ENCODE measurements around the gene SCN8A. TPM values are rescaled to one million over a fixed set of nuclear protein-coding genes. Genes with fewer than 3 reads are reported as not detected.

Gene SCN8A
- polyA plus RNA-seq, 1 experiment, result 19.6 TPM

- POLR2A ChIA-PET, result no interaction called here
- peaks cover 42% of the 10 kb centered on the region for H3K27me3 ChIP-seq (ENCODE audit: control insufficient read depth, insufficient read depth, low read length)
- CTCF ChIA-PET, result interaction anchor here (2.3 to 2.4 kb wide), 2 partner anchors 13 to 39 kb away, joined by 9 to 14 read pairs; no protein-coding TSS in a partner anchor
- H3K36me3 ChIP-seq (ENCODE audit: control insufficient read depth, insufficient read depth, low read length), result no peaks in the 10 kb centered on the region
- DNase-seq (ENCODE audit: low read depth), result no peak
- no peak overlapping the region for H3K4me3 ChIP-seq (ENCODE audit: low read depth, low read length)
- no peak for TF ChIP-seq CTCF (IDR thresholded peaks at IDR 0.05; ENCODE audit: insufficient read depth, low read depth, low read length)
Measured at GRCh38 chr12:51836827-51837173, 245.8 kb downstream of the SCN8A start.

- ChIA-PET CTCF (interaction anchor here (0.6 to 2.4 kb wide), 3 partner anchors 13 to 58 kb away, joined by 3 to 14 read pairs (median 9); no protein-coding TSS in a partner anchor), POLR2A (no interaction called here)
- no peak for DNase-seq (ENCODE audit: low read depth)
- TF ChIP-seq CTCF (IDR thresholded peaks at IDR 0.05; ENCODE audit: insufficient read depth, low read depth, low read length), result no peak
- no peak overlapping the region for H3K4me3 ChIP-seq (ENCODE audit: low read depth, low read length)
- peaks cover 47% of the 10 kb centered on the region for H3K27me3 ChIP-seq (ENCODE audit: control insufficient read depth, insufficient read depth, low read length)
- H3K36me3 ChIP-seq (ENCODE audit: control insufficient read depth, insufficient read depth, low read length), result no peaks in the 10 kb centered on the region
Measured at GRCh38 chr12:51837286-51837685, 246.3 kb downstream of the SCN8A start.

DNA sequence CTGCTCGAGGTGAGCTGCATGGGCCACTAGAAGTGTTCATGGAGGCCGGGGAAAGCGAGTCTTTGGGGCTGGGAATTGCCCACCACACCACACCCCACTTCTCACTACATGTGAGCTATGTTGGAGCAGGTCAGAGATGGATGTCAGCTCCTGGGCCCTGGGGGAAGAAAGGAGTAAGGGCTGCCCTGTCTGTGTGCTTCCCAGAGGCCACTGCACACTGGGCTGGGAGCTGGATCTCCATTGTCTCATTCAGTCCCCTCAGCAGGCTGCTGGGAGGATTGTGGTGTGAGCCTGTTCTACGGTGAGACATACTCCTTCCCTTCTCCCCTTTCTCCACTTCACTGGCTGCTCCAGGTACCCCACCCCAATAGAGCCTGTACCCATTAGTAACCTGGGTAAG lies 247.0 kb downstream of the SCN8A start:
- no peak for DNase-seq (ENCODE audit: low read depth)

GRCh38 chr12:51838762-51839161 lies 247.7 kb downstream of the SCN8A start:
- ChIA-PET CTCF (interaction anchor here (0.5 to 2.4 kb wide), 4 partner anchors 15 to 418 kb away, joined by 3 to 9 read pairs (median 6); no protein-coding TSS in a partner anchor), POLR2A (no interaction called here)
- Histone ChIP-seq H3K36me3 (ENCODE audit: control insufficient read depth, insufficient read depth, low read length) (no peaks in the 10 kb centered on the region), H3K27me3 (ENCODE audit: control insufficient read depth, insufficient read depth, low read length) (peaks cover 45% of the 10 kb centered on the region), H3K4me3 (ENCODE audit: low read depth, low read length) (no peak overlapping the region)
- DNase-seq (ENCODE audit: low read depth), result no peak
- no peak for TF ChIP-seq CTCF (IDR thresholded peaks at IDR 0.05; ENCODE audit: insufficient read depth, low read depth, low read length)

More for the DNA sequence above, 247.0 kb downstream of the SCN8A start:
- Histone ChIP-seq H3K36me3 (ENCODE audit: control insufficient read depth, insufficient read depth, low read length) (no peaks in the 10 kb centered on the region), H3K4me3 (ENCODE audit: low read depth, low read length) (no peak overlapping the region), H3K27me3 (ENCODE audit: control insufficient read depth, insufficient read depth, low read length) (peaks cover 48% of the 10 kb centered on the region)
- no peak for TF ChIP-seq CTCF (IDR thresholded peaks at IDR 0.05; ENCODE audit: insufficient read depth, low read depth, low read length)
- ChIA-PET POLR2A (no interaction called here), CTCF (interaction anchor here (1.3 to 2.4 kb wide), 3 partner anchors 14 to 417 kb away, joined by 4 to 9 read pairs (median 7); no protein-coding TSS in a partner anchor)

DNA sequence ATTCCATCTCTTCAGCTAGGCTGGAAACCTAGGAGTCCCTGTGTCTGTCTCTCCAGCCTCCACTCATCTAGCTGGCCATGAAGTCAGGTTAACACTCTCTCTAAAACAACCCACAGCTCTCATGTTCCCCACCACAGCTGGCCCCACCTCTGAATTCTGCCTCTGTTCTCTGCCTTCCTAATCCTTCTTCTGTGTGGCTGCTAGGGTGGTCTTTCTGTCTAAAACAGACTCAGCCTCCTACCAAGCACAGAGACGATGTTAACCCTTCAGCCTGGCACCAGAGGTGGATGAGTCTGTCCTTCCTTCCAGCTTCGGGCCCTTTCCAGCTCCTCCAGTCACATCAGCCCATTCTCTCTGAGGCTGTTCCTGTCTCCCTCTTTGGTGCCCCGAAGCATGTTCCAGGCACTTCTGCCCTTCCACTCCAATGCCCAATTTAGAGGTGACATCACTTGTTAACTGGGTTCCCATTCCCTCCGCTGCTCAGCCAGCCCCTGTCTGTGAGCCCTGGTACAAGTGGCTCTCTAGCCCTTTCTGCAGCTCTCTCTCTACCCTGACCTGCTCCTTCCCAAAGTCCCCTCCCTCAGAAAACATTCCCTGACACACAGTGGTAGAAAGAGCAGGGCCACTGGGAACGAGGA lies 248.4 kb downstream of the SCN8A start:
- Histone ChIP-seq H3K27me3 (ENCODE audit: control insufficient read depth, insufficient read depth, low read length) (peaks cover 41% of the 10 kb centered on the region), H3K4me3 (ENCODE audit: low read depth, low read length) (no peak overlapping the region), H3K36me3 (ENCODE audit: control insufficient read depth, insufficient read depth, low read length) (no peaks in the 10 kb centered on the region)
- CTCF ChIA-PET, result interaction anchor here (0.5 to 1.6 kb wide), 3 partner anchors 16 to 418 kb away, joined by 3 to 7 read pairs (median 4); no protein-coding TSS in a partner anchor
- POLR2A ChIA-PET, result no interaction called here
- no peak for DNase-seq (ENCODE audit: low read depth)
- TF ChIP-seq CTCF (IDR thresholded peaks at IDR 0.05; ENCODE audit: insufficient read depth, low read depth, low read length), result no peak

Data from BJ (cell line).